22Rv1 (cell line): ENCODE results near the gene RGS7.

Experiments
- ZFX ChIP-seq: fragments of 450-650 bp; IDR thresholded peaks from 2 replicates; pipeline ENCODE4 v1.6.1; 2017; ENCODE audit warnings: antibody characterized with exemption, borderline replicate concordance
- TF ChIP-seq, protein P1 (sequence below): fragments of 450-650 bp; IDR thresholded peaks from 2 replicates; pipeline ENCODE4 v1.5.1; 2017; ENCODE audit warnings: mild to moderate bottlenecking

DNA sequence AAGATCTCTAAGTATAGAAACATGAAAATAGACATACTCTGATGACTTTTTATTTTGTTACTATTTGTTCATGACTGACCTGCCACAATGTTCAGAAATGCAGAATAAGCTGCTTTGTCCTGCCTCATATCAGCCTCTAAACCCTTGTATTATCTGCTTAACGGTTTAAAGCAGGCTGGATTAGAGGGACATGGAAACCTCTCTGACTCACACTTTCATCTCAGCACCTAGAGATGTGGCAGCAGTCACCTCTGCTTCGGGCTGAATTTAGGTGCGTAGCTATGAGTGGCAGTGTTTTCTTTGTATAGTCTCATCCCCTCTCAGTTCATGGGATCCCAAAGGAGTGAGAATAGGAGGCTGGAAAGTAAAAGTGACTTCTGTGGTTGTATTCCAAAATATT lies 255.4 kb downstream of the RGS7 start:
- TF ChIP-seq, protein P1, sequence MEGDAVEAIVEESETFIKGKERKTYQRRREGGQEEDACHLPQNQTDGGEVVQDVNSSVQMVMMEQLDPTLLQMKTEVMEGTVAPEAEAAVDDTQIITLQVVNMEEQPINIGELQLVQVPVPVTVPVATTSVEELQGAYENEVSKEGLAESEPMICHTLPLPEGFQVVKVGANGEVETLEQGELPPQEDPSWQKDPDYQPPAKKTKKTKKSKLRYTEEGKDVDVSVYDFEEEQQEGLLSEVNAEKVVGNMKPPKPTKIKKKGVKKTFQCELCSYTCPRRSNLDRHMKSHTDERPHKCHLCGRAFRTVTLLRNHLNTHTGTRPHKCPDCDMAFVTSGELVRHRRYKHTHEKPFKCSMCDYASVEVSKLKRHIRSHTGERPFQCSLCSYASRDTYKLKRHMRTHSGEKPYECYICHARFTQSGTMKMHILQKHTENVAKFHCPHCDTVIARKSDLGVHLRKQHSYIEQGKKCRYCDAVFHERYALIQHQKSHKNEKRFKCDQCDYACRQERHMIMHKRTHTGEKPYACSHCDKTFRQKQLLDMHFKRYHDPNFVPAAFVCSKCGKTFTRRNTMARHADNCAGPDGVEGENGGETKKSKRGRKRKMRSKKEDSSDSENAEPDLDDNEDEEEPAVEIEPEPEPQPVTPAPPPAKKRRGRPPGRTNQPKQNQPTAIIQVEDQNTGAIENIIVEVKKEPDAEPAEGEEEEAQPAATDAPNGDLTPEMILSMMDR, result no peak
- TF ChIP-seq ZFX, result no peak
